NCI-H2227 (cell line): ENCODE measurements around the gene ANKRD44.
"Not testable (repeated sequence)": the region's sequence is repeated elsewhere in the genome, so short reads cannot be mapped to it uniquely, and the experiment has no call there.

Experiments used
- DNase-seq: peaks from one replicate; lab custom pipeline; 2025; ENCODE audit not compliant: unreplicated experiment; lab: John Stamatoyannopoulos, UW

The ANKRD44 gene

GRCh38 chr2:197085665-197086064 is 224.9 kb downstream of the ANKRD44 start:
- DNase-seq: no peak

GRCh38 chr2:197081294-197081693 is 229.3 kb downstream of the ANKRD44 start:
- no peak for DNase-seq

- no peak for DNase-seq
These were observed 229.9 kb downstream of the ANKRD44 start for GRCh38 chr2:197080578-197081216.

GRCh38 chr2:197079832-197080555 is 230.6 kb downstream of the ANKRD44 start:
- peak; percentile 71 for DNase-seq

- no peak for DNase-seq
These were observed 231.2 kb downstream of the ANKRD44 start for GRCh38 chr2:197079414-197079813.

- no peak for DNase-seq
These were observed 232.0 kb downstream of the ANKRD44 start for GRCh38 chr2:197078535-197078934.

- no peak for DNase-seq
These were observed 233.2 kb downstream of the ANKRD44 start for GRCh38 chr2:197077336-197077735.

GRCh38 chr2:197076652-197077051 is 233.9 kb downstream of the ANKRD44 start:
- no peak for DNase-seq

GRCh38 chr2:197075754-197076337 is 234.7 kb downstream of the ANKRD44 start:
- no peak for DNase-seq

GRCh38 chr2:197075281-197075680 is 235.3 kb downstream of the ANKRD44 start:
- DNase-seq: no peak

- no peak for DNase-seq
These were observed 236.7 kb downstream of the ANKRD44 start for GRCh38 chr2:197073701-197074433.

- no peak for DNase-seq
These were observed 237.3 kb downstream of the ANKRD44 start for GRCh38 chr2:197073270-197073669.

- DNase-seq: no peak
These were observed 238.0 kb downstream of the ANKRD44 start for GRCh38 chr2:197072533-197072932.

GRCh38 chr2:197071790-197072436 is 238.7 kb downstream of the ANKRD44 start:
- no peak for DNase-seq

- no peak for DNase-seq
These were observed 239.4 kb downstream of the ANKRD44 start for GRCh38 chr2:197071213-197071612.

- DNase-seq: no peak
These were observed 240.6 kb downstream of the ANKRD44 start for GRCh38 chr2:197069958-197070357.

GRCh38 chr2:197062574-197062973 is 248.0 kb downstream of the ANKRD44 start:
- DNase-seq: not testable (repeated sequence)

GRCh38 chr2:197059477-197059876 is 251.1 kb downstream of the ANKRD44 start:
- DNase-seq: no peak

- no peak for DNase-seq
These were observed 251.7 kb downstream of the ANKRD44 start for GRCh38 chr2:197058777-197059300.

GRCh38 chr2:197057959-197058358 is 252.6 kb downstream of the ANKRD44 start:
- no peak for DNase-seq

GRCh38 chr2:197055045-197055444 is 255.5 kb downstream of the ANKRD44 start:
- DNase-seq: no peak
